Left colon (tissue), 2 donors: ENCODE results near the gene LCORL. TPM values are rescaled to one million over a fixed set of nuclear protein-coding genes. Genes with fewer than 3 reads are reported as not detected.
A peak's percentile ranks its signal among the peaks of the same experiment; 100 is the strongest.
"Not testable (repeated sequence)": the region's sequence is repeated elsewhere in the genome, so short reads cannot be mapped to it uniquely, and the experiment has no call there.

ENCODE experiments used
- ATAC-seq: fragments of 200-7000 bp; cut with Tn5 transposase; one replicate; pipeline ENCODE4 v1.9.1; 2020; ENCODE audit warnings: mild to moderate bottlenecking, moderate library complexity
- DNase-seq, 2 donors: peaks; one replicate each; pipeline ENCODE4 v3.0.0-alpha.2; 2020
- intact Hi-C, 2 donors: fragments of 100-400 bp; cut with DNase I in 1 of 2; cut with micrococcal nuclease in 1 of 2; formaldehyde crosslinking; loops; one replicate each; pipeline versions ENCODE4 v1.11.2 to v1.14.0; 2022; cut with DNase I, micrococcal nuclease
- long read RNA-seq: library from polyadenylated mRNA; unstranded; transcript quantifications from one replicate; pipeline ENCODE4 v2.0.0, GENCODE V29; 2021
- total RNA-seq, 2 donors: library from RNA; stranded (reverse); fragmentation: NEBNext Ultra II Directional; extraction: Animal tissue kit (Norgen Biotek cat#: 25700); gene quantifications; one replicate each; pipeline ENCODE4 v1.2.1, GENCODE V29; 2021
- donor health status: DM: no; HTN: no; CAD: no.
- donor health status: DM: yes; HTN: yes; CAD: no.

The LCORL gene
- 10 to 100 TPM; 19.1 to 19.3 TPM for total RNA-seq
- long read RNA-seq, full-length matches to known transcripts, result 3 of 10 reads
- long read RNA-seq, partial matches to known transcripts, result 1 of 10 reads
- long read RNA-seq, other reads (novel, unspliced or antisense), result 6 of 10 reads

DNA sequence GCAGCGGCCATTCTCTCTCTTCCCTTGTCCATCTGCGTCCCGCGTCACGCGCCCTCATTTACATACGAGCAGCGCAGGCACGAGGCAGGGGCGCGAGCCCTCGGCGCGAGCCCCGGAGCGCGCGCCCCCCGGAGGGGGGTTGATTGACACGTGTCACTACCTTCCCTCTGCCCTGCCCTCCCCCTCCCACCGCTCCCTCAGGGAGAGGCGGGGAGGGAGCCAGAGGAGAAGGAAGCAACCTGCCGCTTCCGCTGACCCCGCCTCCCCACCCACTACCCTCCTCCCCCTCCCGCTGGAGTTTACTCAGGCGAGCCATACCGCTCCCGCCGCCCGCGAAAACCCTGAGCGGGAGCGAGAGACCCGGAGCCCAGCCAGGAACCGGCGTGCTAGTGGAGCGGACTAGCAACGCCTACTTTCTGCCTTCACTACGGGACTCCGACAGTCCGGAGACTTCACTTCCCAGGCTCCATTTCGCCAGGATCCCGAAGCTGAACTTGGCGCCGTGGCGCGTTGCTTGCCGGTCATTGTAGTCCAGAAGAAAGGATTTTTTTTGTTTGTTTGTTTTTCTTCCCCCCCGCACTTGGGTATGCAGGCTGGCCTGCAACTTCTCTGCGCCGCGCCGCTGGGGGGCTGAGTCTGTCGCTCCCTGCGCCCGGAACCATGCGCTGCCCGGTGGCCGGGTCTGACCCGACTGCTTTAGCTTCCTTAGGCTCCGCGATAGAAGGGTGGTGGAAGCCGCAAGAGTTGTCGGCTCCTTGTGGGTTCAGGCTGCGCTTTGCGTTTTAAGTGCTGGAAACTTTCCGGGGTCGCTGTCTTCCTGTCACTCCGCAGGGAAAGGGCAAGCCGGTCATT is at the start of gene LCORL:
LCORL (minus strand) TSS at position 36 of the 852 bp plus-strand sequence; CDS start at position 32, 4 bp downstream.
- intact Hi-C loops, result loop anchor here in 1 of 2 donors (10.0 kb wide), 1 partner anchor 207 kb away; the partner anchor contains the start of genes DCAF16 and NCAPG
- DNase-seq (peak; percentile 94 to 96), ATAC-seq (peak; percentile 89)

DNA sequence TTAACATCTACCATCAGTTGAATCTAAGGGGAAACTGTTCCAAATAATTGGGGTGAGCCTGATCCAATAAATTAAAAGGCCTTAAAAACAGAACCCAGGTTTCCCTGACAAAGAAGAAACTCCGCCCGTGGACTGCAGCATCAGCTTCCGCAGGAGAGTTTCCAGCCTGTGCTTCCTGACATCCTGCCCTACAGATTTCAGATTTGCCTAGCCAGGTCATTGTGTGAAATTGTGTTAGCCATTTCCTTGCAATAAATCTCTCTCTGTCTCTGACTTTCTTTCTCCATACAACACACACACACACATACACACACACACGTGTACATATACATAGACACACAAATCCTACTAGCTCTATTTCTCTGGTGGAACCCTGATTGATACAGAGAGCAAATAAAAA is 48.3 kb upstream of the LCORL start:
- intact Hi-C loops, result no loop called here

DNA sequence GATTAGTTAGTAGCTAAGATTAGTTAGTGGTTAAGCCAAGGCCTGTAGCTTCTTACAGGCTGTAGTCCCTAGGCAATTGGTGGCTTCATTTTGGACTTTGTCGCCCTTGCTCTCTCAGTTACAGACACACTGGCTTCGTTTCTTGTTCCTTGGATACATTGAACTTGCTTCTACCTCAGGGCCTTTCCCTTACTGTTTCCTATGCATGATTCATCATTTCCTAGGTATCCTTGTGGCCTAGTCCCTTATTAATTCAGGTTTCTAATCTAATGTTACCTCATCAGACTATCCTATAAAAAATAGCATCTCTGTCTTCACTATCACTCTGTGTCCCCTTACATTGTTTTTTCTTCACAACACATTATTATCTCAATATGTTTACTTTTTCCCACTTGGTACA is 45.5 kb upstream of the LCORL start:
- DNase-seq (no peak), ATAC-seq (no peak)
- intact Hi-C loops, result no loop called here

More for the DNA sequence above, 48.3 kb upstream of the LCORL start:
- DNase-seq (no peak), ATAC-seq (no peak)

DNA sequence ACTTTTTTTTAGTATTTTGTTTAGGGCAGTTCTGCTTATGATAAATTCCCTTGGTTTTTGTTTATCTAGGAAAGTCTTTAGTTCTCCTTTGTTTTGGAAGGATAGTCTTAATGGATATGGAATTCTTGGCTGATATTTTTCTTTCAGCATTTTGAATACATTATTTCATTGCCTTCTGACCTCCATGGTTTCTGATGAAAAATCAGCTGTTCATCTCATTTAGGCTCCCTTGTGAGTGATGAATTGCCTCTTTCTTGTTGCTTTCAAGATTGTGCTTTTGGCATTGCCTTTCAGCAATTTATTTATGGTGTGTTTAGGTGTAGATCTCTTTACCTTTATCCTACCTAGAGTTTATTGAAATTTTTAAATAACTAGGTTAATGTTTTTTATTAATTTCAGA is 41.5 kb upstream of the LCORL start:
- DNase-seq (no peak), ATAC-seq (no peak)
- intact Hi-C loops, result no loop called here

DNA sequence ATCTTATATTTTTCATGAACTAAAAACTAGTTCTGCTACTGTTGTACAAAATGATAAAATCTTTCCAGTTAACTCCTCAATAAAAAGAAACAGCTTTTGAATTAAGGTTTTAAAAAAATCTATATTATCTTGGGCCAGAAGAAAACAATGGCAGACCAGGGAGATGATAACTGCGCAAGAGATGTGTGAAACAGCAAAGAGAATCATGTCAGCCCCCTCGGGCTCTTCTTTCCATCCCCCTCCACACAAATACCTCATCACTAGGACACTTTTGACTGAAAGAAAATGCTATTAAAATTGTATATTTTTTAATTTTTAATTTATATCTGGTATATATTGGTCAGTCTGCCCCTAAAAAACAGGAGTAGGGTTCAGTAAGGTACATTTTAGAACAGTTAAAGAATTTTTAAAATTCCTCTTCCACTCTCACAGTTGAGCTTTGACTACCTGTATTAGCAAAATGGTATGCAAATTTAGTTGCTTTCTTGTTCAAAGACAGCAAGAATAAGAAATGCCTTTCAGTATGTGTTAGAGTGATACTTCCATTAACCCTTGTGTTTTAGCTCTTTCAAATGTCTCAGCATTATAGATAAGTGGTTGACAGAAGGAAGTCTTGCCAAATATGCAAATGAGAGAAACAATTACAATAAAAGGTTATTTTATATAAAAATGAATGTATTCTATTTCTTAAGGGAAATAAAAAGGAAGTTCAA is 36.4 kb upstream of the LCORL start:
- intact Hi-C loops, result no loop called here
- no peak for ATAC-seq
- no peak for DNase-seq

DNA sequence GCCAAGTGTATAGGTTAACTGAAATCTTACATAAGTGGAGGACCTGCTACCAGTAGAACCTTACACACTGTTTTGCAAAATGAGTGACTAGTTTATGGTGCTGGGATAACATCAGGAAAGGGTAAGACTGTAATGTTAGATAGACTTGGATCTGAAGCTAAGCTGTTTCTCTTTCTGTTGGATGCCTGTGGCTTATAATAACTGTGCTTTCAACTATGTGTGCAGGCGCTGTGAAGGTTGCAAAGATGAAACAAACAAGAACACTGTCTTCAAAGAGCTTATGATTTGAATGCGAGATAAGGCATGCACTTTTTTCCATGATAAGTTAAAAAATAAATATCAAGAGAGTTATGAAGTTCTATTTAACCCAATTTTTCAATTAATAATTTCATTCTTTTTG is 34.5 kb upstream of the LCORL start:
- no peak for DNase-seq
- no peak for ATAC-seq
- intact Hi-C loops, result no loop called here

DNA sequence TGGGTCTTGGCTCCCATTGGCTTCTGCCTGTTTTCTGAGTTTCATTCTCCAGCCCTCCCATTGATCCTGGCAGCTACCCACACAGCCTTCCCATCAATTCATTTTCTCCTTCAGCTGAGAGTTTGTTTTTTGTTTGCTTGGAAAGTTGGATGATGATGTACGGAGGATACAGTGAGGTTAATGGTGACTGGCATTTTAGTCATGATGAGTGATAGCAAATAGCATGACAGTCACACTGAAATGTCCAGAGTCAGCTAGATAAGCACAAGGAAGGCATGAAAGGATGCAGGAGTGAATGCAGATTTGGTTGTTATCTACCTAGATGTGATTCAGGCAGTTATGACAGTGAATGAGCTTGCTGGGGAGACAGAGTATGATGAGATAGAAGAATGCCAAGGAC is 30.6 kb upstream of the LCORL start:
- DNase-seq, result no peak
- intact Hi-C loops, result no loop called here
- ATAC-seq, result no peak

DNA sequence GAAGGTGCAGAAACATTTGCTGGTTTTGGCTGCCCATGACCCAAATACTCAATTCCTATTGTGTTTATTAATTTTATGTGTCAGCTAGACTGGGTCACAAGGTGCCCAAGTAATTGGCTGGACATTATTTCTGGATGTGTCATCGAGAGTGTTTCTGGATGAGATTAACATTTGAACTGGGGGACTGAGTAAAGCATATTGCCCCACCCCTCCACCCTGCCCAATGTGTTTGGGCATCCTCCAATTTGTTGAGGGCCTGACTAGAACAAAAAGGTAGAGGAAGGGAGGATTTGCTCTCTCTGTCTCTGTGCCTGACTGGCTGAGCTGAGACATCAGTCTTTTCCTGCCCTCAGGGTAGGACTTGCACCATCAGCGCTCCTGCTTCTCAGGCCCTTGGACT is 29.7 kb upstream of the LCORL start:
- ATAC-seq, result no peak
- intact Hi-C loops, result no loop called here
- DNase-seq, result no peak

DNA sequence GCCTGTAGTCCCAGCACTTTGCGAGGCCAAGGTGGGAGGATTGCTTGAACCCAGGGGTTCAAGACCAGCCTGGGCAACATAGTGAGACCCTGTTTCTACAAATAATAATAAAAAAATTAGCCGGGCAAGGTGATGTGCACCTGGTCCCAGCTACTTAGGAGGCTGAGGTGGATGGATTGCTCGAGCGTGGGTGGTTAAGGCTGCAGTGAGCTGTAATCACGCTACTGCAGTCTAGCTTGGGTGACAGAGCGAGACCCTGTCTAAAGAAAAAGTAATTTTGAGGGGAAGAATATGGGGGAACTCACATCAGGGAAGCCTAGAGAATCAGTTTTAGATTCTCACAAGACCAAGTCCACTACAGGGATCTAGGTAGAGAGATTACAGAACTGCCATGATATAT is 28.9 kb upstream of the LCORL start:
- no peak for ATAC-seq
- intact Hi-C loops, result no loop called here
- DNase-seq, result no peak

DNA sequence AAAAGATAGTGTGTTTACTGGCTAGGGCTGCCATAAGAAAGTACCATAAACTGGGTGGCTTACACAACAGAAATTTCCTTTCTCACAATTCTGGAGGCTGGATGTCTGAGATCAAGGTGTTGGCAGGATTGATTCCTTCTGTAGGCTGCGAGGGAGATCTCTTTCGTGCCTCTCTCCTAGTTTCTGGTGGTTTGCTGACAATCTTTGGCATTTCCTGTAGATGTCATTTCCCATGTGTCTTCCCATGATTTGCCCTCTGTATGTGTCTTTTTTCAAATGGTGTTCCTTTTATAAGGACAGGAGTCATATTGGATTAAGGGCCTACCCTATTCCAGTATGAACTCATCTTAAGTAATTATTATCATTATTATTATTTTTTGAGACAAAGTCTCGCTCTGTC is 27.9 kb upstream of the LCORL start:
- ATAC-seq (no peak), DNase-seq (no peak)
- intact Hi-C loops, result no loop called here

DNA sequence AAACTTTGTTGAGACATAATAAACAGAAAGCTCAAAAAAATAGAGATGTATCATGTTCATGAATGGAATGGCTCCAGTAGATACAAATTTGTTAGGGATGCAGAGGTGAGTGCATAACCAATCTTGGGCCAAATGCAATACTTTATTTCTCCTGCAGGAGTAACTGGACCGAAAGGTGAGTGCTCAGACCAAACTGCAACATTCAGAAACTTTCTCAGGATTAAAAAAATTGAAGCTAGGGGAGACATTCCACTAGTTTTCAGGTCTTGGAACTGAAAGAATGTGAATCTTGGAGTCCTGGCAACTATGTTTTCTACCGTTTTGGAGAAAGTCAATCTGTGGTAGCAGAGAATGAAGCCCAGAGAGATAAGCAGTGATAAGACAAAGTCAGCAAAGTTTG is 21.2 kb upstream of the LCORL start:
- intact Hi-C loops, result no loop called here
- ATAC-seq (no peak), DNase-seq (no peak)

DNA sequence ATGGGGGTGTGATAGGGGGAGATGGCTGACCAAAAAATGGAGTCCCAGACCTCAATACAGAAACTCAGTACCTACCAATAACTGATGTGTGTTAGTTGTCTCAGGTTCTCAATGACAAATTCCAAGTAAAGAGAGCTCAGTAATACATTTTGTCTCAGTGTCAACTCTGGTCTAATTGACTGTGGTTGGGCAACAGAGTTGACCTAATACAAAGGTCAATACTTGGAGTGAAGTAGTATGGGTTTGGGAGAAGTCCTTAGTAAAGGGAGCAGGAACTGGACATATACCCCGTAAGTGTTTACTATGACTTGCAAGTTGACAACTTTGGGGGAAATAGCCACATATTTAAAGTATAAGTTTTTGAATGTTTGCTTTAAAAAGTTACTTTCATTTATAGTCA is 20.5 kb upstream of the LCORL start:
- no peak for ATAC-seq
- no peak for DNase-seq
- intact Hi-C loops, result no loop called here

DNA sequence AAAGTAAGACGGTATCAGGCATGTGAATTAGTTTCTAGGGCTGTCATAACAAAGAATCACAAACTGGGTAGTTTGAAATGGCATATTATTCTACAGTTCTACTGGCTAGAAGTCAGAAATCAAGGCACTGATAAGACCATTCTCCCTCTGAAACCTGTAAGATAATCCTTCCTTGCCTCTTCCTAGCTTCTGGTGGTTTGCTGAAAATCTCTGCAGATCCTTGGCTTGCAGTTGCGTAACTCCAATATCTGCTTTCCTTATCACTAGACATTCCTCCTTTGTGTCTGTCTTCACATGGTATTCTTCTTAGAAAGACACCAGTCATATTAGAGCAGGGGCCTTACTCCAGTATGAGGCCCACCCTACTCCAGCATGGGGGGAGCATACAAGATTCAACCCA is 19.6 kb upstream of the LCORL start:
- ATAC-seq (no peak), DNase-seq (no peak)
- intact Hi-C loops, result no loop called here

DNA sequence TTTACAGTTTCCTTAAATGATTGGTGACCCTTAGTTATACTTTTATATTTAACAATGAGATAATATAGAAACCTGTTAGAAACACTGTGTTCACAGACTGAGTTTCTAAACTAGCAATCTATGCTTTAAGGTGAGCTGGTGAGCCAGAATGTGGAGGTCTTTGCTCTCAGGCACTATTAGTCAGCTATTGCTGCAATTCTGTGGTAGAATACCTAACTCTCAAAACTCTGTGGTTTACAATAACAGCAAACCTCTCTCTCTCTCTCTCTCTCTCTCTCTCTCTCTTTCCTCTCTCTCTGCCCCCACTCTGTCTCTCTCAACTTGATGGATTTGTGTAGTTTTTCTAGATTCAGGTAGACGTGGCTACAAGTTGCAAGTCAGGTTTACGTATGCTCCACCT is 17.6 kb upstream of the LCORL start:
- intact Hi-C loops, result no loop called here
- ATAC-seq, result no peak
- DNase-seq, result no peak

DNA sequence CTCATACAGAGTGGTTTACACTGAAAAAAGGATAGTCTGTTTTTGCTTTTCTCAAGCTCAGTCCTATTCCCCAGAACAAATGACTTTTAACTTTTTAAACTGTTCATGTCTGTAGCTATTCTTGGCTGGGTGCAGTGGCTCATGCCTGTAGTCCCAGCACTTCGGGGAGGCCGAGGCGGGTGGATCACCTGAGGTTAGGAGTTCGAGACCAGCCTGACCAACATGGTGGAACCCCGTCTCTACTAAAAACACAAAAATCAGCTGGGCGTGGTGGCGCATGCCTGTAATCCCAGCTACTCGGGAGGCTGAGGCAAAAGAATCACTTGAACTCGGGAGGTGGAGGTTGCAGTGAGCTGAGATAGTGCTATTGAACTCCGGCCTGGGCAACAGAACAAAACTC is 14.8 kb upstream of the LCORL start:
- DNase-seq, intact Hi-C loops, ATAC-seq: not testable (repeated sequence)

DNA sequence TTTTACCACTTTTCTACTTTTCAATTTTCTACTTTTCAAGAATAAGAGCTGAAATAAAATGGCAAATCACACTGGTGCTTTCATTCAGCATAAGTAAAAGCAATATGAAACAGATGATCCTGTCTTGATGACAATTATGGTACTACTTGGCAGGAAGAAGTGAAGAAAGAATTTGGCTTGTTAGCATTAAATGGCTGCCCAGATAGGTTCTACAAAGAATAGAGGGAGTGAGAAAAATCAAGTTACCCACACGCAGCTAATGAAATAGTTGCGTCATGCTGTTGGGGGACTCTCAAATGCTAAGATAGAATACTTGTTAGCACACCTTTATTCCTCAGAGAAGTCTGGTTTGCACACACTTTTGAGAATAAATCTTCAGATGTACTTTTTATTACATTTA is 12.5 kb upstream of the LCORL start:
- no peak for ATAC-seq

DNA sequence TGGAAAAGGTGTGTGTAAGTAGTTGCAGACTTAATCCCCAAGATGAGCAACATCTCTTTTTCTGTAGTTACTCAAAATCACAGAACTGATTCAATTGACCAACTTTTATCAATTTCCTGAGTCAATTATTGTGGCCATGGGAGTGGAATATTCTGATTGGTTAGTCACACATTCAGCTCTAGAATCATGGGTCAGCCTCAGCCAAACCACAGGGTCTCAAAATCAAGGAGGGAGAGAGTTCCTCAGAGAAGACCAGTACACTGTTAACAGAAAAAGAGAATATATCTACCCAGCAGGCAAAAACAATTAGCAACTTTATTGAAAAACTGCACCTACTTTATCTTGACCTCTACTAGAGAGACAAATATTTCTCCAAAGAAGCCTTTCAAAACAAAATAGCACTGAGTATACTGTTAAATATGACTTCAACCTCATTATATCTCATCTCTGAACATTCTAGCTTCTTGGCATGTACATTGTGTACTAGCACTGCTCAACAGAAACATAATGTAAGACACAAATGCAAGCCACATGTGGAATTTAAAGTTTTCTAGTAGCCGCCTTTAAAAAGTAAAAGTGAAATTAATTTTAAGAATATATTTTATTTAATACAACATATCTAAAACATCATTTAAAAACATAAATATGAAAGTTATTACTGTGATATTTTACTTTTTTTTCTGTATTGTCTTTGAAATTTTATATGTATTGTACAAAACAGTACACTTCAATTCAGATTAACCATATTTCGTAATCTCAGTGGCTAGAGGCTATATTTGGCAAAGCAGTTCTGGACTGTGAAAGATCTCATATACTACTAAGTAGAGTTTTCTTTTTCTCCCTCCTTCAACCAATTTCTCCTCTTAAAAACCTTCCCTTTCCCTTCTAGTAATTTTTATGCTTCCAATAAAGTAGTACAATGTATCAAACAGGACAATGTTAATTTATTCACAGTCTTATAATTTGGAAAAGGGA is 11.8 kb upstream of the LCORL start:
- DNase-seq, result no peak

More for the DNA sequence above, 12.5 kb upstream of the LCORL start:
- no peak for DNase-seq
- intact Hi-C loops, result no loop called here

DNA sequence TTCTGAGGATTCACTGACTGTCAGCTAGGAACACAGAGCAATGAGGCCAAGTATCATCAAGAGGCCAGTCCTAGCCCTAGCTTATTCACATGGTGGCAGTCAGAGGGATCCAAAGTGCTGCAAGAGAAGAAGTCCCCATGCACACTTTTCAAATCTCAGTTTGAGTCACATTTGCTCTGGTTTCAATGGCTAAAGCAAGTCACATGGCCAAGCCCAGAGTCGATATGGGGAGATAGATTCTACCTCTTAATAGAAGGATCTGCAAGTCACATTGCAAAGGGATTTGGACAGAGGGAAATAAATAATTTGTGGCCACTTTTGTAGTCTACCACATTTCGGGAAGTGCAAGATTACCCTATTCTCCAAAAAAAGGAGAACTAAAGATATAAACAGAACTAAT is 3.7 kb upstream of the LCORL start:
- DNase-seq (no peak), ATAC-seq (no peak)
- intact Hi-C loops, result loop anchor here in 1 of 2 donors (10.0 kb wide), 1 partner anchor 210 kb away; the partner anchor contains the start of genes DCAF16 and NCAPG

More for the DNA sequence above, 11.8 kb upstream of the LCORL start:
- intact Hi-C loops, result no loop called here
- no peak for ATAC-seq
